Lower lobe of right lung (tissue), 2 donors: Measurements from ENCODE around the gene CIPC. TPM values are rescaled to one million over a fixed set of nuclear protein-coding genes. Genes with fewer than 3 reads are reported as not detected.

Source experiments
- ATAC-seq, 2 donors: fragments of 200-7000 bp; cut with Tn5 transposase; one replicate each; pipeline ENCODE4 v1.9.1; 2020 to 2022; ENCODE audit warnings: mild to moderate bottlenecking in 2 of 2, moderate library complexity in 2 of 2
- DNase-seq: peaks from one replicate; pipeline ENCODE4 v3.0.0-alpha.2; 2020
- H3K27ac ChIP-seq: fragments of 200-600 bp; one replicate; pipeline ENCODE4 v1.8.0; 2022
- H3K27me3 ChIP-seq: fragments of 200-600 bp; one replicate; pipeline ENCODE4 v1.8.0; 2022; ENCODE audit warnings: low read depth
- H3K36me3 ChIP-seq: fragments of 200-600 bp; one replicate; pipeline ENCODE4 v1.8.0; 2022; ENCODE audit warnings: mild to moderate bottlenecking
- H3K4me1 ChIP-seq: fragments of 200-600 bp; one replicate; pipeline ENCODE4 v1.8.0; 2022
- H3K4me3 ChIP-seq: fragments of 200-600 bp; one replicate; pipeline ENCODE4 v1.8.0; 2022; ENCODE audit warnings: mild to moderate bottlenecking
- H3K9me3 ChIP-seq: fragments of 200-600 bp; one replicate; pipeline ENCODE4 v1.8.0; 2022
- intact Hi-C: fragments of 100-400 bp; cut with DNase I; formaldehyde crosslinking; loops from one replicate; pipeline ENCODE4 v1.11.0; 2022
- total RNA-seq: library from RNA; stranded (reverse); fragmentation: NEBNext Ultra II Directional; extraction: Animal tissue kit (Norgen Biotek cat#: 25700); gene quantifications from one replicate; pipeline ENCODE4 v1.2.1, GENCODE V29; 2021
- TF ChIP-seq, protein P1 (sequence below): fragments of 200-600 bp; IDR thresholded peaks from one replicate; pipeline ENCODE4 v1.8.0; 2022; ENCODE audit warnings: antibody characterized with exemption, mild to moderate bottlenecking
- donor health status: DM: no; HTN: yes; CAD: no; lungs with severe emphysema.

CIPC gene
- total RNA-seq, 1 donor from 2014 or later: 28.4 TPM

DNA sequence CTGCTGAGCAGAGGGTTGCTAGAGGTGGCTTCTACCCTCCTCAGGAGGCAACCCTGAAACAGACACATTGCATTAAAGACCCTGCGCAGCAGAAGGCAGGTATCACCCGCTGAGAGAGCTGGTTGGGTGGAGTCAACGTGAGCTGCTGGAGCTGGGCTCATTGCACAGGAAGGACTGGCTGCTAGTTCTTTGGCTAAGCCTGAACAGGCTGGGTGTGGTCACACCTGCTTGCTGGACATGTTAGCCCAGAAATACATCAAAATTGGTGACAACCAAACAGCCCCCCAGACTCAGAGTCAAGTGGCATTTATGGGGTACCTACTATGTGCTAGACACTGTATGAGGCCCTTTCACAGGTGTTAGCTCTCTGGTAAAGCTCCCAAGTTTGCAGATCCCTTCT lies 35.8 kb upstream of the CIPC start:
- intact Hi-C loops: no loop called here
- no peaks in the 10 kb centered on the region for H3K9me3 ChIP-seq
- H3K36me3 ChIP-seq: no peaks in the 10 kb centered on the region
- H3K27ac ChIP-seq: no peak overlapping the region
- H3K27me3 ChIP-seq: no peaks in the 10 kb centered on the region
- ATAC-seq: no peak
- H3K4me1 ChIP-seq: peaks cover 15% of the 10 kb centered on the region
- DNase-seq: no peak
- H3K4me3 ChIP-seq: no peak overlapping the region
- TF ChIP-seq, protein P1, sequence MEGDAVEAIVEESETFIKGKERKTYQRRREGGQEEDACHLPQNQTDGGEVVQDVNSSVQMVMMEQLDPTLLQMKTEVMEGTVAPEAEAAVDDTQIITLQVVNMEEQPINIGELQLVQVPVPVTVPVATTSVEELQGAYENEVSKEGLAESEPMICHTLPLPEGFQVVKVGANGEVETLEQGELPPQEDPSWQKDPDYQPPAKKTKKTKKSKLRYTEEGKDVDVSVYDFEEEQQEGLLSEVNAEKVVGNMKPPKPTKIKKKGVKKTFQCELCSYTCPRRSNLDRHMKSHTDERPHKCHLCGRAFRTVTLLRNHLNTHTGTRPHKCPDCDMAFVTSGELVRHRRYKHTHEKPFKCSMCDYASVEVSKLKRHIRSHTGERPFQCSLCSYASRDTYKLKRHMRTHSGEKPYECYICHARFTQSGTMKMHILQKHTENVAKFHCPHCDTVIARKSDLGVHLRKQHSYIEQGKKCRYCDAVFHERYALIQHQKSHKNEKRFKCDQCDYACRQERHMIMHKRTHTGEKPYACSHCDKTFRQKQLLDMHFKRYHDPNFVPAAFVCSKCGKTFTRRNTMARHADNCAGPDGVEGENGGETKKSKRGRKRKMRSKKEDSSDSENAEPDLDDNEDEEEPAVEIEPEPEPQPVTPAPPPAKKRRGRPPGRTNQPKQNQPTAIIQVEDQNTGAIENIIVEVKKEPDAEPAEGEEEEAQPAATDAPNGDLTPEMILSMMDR: no peak

DNA sequence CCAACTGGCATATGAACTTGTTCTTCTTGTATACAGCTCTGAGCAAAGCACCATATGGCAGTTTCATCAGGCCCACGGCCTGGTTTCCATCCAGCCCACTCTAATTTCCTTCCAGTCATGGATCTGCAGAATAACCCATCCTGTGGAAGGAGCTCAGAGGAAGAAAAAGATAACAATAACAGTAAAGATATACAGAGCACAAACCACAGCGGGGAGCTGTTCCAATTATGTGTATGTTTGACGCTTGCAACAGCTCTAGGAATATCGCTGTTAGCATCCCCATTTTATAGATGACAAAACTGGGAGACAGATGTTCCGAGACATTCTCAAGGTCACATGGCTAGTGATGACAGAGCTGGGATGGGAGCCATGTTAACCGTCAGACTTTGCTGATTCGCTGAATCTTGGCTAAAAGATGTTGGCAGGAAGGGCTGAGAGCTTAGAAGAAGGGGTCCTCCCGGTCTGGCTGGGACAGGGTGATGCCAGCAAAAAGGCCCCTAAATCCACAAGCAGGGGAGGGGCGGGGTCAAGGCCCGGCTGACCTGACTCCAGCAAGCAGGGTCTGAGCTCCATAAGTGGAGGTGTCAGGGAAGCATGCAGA lies 34.4 kb upstream of the CIPC start:
- Histone ChIP-seq H3K4me3 (no peak overlapping the region), H3K27me3 (no peaks in the 10 kb centered on the region), H3K4me1 (peaks cover 24% of the 10 kb centered on the region), H3K36me3 (no peaks in the 10 kb centered on the region), H3K27ac (no peak overlapping the region), H3K9me3 (no peaks in the 10 kb centered on the region)
- intact Hi-C loops: no loop called here
- ATAC-seq (no peak), DNase-seq (no peak)
- TF ChIP-seq, protein P1: no peak

DNA sequence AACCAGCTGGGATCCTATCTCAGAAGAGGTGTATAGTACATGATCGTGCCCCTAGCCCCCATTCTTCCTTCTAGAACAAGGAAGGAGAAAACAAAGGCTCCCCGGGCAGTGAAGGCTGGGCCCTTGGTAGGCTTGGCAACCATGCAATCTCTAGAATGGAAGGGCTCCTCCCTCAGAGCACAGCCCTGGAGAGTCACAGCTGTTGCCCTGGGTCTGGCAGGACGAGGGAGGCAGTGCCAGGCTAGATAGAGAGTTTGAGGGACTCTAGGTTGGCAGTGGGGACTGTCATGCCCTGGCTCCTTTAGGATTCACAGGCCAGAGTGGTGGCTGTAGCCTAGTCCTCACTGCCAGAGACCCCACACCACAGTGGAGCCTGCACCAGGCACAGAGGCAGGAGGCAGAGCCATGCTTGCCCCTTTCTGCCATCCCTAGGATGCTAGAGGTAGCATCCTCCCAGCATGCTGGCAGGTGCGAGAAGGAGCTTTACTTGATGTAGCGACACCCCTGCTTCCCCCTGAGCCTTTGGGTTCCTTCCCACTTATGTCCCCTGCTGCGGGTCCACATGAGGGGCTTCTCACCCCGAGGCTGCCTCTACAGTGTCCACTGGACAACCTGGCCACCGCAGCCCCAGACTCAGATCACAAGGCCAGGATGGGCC lies 33.4 kb upstream of the CIPC start:
- intact Hi-C loops: no loop called here
- ATAC-seq: no peak

DNA sequence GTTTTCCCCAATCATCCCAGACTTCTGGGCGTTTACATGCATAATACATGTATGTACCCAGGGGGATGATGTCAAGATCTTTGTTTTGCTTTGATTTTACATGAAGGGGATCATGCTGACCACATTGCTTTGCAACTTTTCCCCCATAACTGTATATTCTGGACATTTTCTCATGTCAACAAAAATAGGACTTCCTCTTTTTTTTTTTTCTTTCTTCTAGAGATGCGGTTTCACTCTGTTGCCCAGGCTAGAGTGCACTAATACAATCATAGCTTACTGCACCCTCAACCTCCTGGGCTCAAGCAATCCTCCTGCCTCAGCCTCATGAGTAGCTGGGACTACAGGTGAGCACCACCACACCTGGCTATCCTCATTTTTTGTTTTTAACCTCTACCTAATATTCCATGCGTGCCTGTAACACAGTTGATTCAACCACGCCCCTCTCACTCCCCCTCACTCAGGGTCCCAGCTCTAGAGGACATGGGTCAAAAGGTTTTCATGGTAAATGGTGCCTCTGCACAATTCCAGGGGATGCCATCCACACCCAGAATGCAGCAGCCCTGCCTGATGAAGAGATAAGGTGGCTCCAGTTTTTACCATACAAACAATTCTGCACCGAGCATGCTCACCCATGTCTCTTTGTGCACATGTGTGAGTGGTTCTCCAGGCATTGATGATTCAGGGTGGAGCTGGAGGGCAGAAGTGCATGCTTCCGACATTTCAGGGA lies 32.0 kb upstream of the CIPC start:
- no peaks in the 10 kb centered on the region for H3K9me3 ChIP-seq
- intact Hi-C loops: no loop called here
- no peak overlapping the region for H3K4me3 ChIP-seq
- H3K27ac ChIP-seq: no peak overlapping the region
- TF ChIP-seq, protein P1: no peak
- peaks cover 28% of the 10 kb centered on the region for H3K4me1 ChIP-seq
- ATAC-seq: no peak
- no peaks in the 10 kb centered on the region for H3K36me3 ChIP-seq
- H3K27me3 ChIP-seq: no peaks in the 10 kb centered on the region
- DNase-seq: no peak

More for the DNA sequence above, 33.4 kb upstream of the CIPC start:
- DNase-seq: no peak
- Histone ChIP-seq H3K9me3 (no peaks in the 10 kb centered on the region), H3K4me3 (no peak overlapping the region), H3K36me3 (no peaks in the 10 kb centered on the region), H3K27ac (no peak overlapping the region), H3K27me3 (no peaks in the 10 kb centered on the region), H3K4me1 (peaks cover 22% of the 10 kb centered on the region)
- TF ChIP-seq, protein P1: no peak

DNA sequence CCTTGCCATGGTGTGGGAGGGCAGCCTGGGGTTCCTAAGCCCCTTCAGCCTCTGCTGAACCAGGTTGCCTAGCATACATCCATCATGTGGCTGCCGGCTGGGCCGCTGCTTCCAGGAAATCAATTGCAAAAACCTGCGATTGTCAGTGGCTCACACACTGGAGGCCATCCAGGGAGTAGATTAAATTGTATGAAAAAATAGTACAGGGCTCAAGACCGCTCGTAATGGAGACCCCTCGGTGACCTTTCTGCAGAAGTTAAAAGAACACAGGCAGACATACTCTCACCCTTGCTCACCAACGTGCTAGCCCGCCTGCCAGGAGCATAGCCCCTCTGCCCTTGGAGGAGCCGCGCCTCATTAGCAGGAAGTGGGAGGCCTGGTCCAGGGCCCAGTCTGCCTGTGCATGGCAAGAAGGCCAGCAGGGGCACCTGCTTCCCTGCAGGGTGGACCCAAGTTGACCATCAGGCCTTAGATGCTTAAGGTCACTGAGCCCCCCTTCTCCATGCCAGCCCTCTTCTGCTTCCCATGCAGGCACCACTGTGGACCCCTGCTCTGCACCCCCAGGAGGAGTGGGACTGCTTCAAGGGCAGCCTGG lies 31.4 kb upstream of the CIPC start:
- Histone ChIP-seq H3K27ac (no peak overlapping the region), H3K4me1 (peaks cover 28% of the 10 kb centered on the region), H3K27me3 (no peaks in the 10 kb centered on the region), H3K36me3 (no peaks in the 10 kb centered on the region), H3K4me3 (no peak overlapping the region), H3K9me3 (no peaks in the 10 kb centered on the region)
- DNase-seq (no peak), ATAC-seq (no peak)
- intact Hi-C loops: no loop called here
- TF ChIP-seq, protein P1: no peak
